Brain microvascular endothelial cell (primary cell): ENCODE data around the gene MGME1.
"Not testable (repeated sequence)": the region's sequence is repeated elsewhere in the genome, so short reads cannot be mapped to it uniquely, and the experiment has no call there.

Experiments used
- DNase-seq: peaks from one replicate; pipeline ENCODE4 v3.0.0-alpha.2; 2020
- H3K27ac ChIP-seq: fragments of 250-450 bp; sonication (Bioruptor Pico); 2 replicates; pipeline ENCODE4 v1.5.1; 2020; ENCODE audit warnings: mild to moderate bottlenecking, moderate library complexity
- H3K27me3 ChIP-seq: fragments of 250-450 bp; sonication (Bioruptor Pico); replicated peaks from 2 replicates; pipeline ENCODE4 v1.5.1; 2020; ENCODE audit warnings: mild to moderate bottlenecking
- H3K36me3 ChIP-seq: fragments of 250-450 bp; sonication (Bioruptor Pico); replicated peaks from 2 replicates; pipeline ENCODE4 v1.5.1; 2020; ENCODE audit warnings: mild to moderate bottlenecking
- H3K4me3 ChIP-seq: 2 replicates; pipeline ENCODE4 v1.5.1; 2011; ENCODE audit warnings: low read depth, mild to moderate bottlenecking, control low read depth, low read length, moderate library complexity
- in situ Hi-C: cut with HindIII; loops from 2 replicates; pipeline ENCODE4 v1.10.0; 2017; ENCODE audit warnings: low sequenced_read_pairs, low pct_ligation_motif_present
- TF ChIP-seq, protein P1 (sequence below): IDR thresholded peaks from 2 replicates; pipeline ENCODE4 v1.5.1; 2011; ENCODE audit warnings: low read depth, mild to moderate bottlenecking, moderate library complexity, low read length, control low read depth, inconsistent platforms; ENCODE audit errors: missing control alignments

The MGME1 gene

DNA sequence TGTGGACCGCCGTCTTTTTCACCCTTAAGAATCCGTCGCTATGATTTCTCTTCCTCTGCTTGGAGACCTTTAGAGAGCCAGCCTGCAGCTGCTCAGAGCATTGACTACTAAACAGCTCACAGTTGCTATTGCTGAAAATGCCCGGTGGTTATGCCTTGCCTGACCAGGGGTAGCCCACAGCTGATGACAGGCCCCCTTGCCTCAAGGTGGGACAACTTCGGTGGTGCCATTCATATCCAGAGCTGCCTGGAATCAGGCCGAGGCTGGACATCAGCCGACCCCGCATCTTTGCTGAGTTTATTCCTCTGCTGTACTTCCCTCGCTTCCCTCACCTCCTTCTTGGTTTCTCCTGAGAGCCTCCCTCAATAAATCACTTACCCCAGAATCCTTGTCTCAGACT, 49.3 kb downstream of the MGME1 start:
- DNase-seq = no peak
- Histone ChIP-seq H3K27ac (no peak overlapping the region), H3K4me3 (no peak overlapping the region), H3K27me3 (no peaks in the 10 kb centered on the region), H3K36me3 (no peaks in the 10 kb centered on the region)
- in situ Hi-C loops = no loop called here
- TF ChIP-seq, protein P1, sequence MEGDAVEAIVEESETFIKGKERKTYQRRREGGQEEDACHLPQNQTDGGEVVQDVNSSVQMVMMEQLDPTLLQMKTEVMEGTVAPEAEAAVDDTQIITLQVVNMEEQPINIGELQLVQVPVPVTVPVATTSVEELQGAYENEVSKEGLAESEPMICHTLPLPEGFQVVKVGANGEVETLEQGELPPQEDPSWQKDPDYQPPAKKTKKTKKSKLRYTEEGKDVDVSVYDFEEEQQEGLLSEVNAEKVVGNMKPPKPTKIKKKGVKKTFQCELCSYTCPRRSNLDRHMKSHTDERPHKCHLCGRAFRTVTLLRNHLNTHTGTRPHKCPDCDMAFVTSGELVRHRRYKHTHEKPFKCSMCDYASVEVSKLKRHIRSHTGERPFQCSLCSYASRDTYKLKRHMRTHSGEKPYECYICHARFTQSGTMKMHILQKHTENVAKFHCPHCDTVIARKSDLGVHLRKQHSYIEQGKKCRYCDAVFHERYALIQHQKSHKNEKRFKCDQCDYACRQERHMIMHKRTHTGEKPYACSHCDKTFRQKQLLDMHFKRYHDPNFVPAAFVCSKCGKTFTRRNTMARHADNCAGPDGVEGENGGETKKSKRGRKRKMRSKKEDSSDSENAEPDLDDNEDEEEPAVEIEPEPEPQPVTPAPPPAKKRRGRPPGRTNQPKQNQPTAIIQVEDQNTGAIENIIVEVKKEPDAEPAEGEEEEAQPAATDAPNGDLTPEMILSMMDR = no peak

DNA sequence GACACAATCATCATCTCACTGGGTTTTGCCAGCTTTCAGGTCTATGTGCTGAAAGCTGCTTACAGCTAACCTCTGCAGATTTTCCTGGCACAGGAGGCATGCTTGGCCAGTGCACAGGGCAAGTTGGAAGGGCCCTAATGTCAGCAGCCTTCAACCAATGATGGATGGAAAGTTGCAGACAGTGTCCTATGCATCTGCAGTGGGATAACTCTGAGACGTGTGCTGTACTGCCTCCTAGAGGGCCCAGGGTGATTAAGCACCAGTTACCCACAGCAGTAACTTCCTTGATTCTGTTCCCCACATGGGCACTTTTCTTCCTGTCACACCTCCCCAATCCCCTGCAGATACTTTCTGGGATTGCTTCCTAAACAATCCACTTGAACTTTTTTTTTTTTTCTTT, 50.2 kb downstream of the MGME1 start:
- in situ Hi-C loops = no loop called here
- TF ChIP-seq, protein P1 = peak; percentile 60
- Histone ChIP-seq H3K4me3 (no peak overlapping the region), H3K27ac (no peak overlapping the region), H3K27me3 (no peaks in the 10 kb centered on the region), H3K36me3 (no peaks in the 10 kb centered on the region)
- peak; percentile 4 for DNase-seq

DNA sequence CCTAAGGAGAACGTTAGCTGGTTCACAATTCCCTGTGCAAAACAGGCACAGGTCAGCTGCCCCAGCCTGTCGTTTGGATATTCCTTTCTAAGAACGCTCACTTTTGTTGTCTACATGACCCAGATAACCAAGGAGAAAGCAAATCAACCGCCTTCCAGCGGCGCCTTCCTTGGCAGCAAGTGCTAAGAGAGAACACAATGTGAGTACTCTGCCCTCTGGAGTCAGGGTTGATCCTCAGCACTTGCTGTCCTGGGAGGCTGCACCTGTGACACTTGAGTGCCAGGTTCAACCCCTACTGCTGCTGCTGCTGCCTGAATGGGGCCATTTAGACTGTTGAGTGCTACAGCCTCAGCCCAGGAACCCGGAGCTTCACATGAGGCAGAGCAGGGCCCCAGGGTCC, 52.1 kb downstream of the MGME1 start:
- Histone ChIP-seq H3K27ac (no peak overlapping the region), H3K4me3 (no peak overlapping the region), H3K27me3 (no peaks in the 10 kb centered on the region), H3K36me3 (no peaks in the 10 kb centered on the region)
- TF ChIP-seq, protein P1 = no peak
- no peak for DNase-seq
- in situ Hi-C loops = no loop called here

DNA sequence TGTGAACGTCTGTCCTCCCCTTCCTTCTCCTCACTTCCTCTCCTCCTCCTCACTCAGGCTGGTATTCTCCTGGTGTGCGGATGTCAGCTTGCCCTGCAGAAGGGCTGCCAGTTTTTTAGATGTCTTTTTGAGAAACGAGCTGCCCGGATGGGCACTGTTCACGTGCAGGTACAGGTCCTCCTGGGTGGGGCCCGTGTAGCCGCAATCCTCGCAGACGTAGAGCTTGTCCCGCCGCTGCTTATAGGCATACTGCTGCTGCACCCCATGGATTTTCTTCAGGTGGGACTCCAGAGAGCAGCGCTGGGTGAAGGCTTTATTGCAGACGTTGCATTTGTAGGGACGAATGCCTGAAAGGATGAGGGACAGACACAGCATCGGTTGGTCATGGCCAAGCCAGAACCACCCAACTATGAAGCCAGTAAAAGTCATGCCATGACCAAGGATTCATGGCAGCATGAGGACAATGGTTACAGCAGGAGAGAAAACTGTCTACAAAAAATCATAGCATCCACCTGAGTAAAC, 55.8 kb downstream of the MGME1 start:
- DNase-seq = no peak
- TF ChIP-seq, protein P1 = no peak
- Histone ChIP-seq H3K4me3 (no peak overlapping the region), H3K27ac (no peak overlapping the region), H3K36me3 (no peaks in the 10 kb centered on the region), H3K27me3 (no peaks in the 10 kb centered on the region)
- in situ Hi-C loops = no loop called here

DNA sequence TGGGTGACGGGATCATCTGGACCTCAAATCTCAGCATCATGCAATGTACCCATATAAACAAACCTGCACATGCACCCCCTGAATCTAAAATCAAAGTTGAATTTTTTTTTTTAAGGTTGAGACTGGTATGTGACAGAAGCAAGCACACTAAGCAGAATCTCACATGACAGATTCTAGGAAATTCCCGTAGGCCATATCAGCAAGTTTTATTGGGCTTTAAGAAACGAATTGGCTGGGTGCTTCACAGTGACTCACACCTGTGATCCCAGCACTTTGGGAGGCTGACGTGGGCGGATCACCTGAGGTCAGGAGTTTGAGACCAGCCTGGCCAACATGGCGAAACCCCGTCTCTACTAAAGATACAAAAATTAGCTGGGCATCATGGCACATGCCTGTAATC, 58.2 kb downstream of the MGME1 start:
- not testable (repeated sequence) for DNase-seq

DNA sequence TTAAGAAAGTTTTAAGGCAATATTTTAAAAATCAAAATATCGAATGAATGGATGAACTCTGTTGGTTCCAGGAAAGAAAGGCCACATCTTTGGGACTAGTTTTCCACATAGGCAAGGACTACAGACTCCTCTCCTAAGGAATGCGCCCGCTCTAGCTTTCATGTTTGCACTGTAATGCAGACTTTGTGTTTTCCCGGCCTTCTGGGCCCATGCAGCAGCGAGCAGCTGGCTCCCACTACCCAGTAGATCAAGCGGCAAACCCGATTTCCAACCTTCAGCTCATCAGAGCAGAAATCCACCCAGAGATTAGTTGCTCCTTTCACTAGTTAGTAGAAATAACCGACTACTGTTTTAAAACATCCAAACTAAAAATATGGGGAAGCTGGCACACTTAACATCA, 61.2 kb downstream of the MGME1 start:
- no peaks in the 10 kb centered on the region for H3K36me3 ChIP-seq
- TF ChIP-seq, protein P1 = no peak
- in situ Hi-C loops = no loop called here
- H3K4me3 ChIP-seq = no peak overlapping the region
- H3K27me3 ChIP-seq = no peaks in the 10 kb centered on the region
- DNase-seq = no peak
- H3K27ac ChIP-seq = no peak overlapping the region

More for the DNA sequence above, 58.2 kb downstream of the MGME1 start:
- H3K27me3 ChIP-seq, H3K27ac ChIP-seq, H3K4me3 ChIP-seq, in situ Hi-C loops, H3K36me3 ChIP-seq: not testable (repeated sequence)
